ENCODE measurements around the gene SIGLEC15.

GRCh38 chr18:45802814-45803492 lies 22.5 kb upstream of the SIGLEC15 start:
- TF ChIP-seq FOXA1 (IDR thresholded peaks at IDR 0.05) (no peak), CTCF (IDR thresholded peaks at IDR 0.05; ENCODE audit: low read depth, low read length, missing input control) (no peak), EGR1 (IDR thresholded peaks at IDR 0.05; ENCODE audit: low read depth in 2 of 2) (no peak), JUND (IDR thresholded peaks at IDR 0.05) (no peak), SP1 (IDR thresholded peaks at IDR 0.05) (no peak), MAX (IDR thresholded peaks at IDR 0.05) (no peak), GABPA (IDR thresholded peaks at IDR 0.05 in 1 of 2, conservative IDR thresholded peaks at IDR 0.05 in 1 of 2) (no peak), RAD21 (IDR thresholded peaks at IDR 0.05) (no peak)

All from liver (tissue), 3 donors.